ENCODE data around the gene TUFT1.

DNA sequence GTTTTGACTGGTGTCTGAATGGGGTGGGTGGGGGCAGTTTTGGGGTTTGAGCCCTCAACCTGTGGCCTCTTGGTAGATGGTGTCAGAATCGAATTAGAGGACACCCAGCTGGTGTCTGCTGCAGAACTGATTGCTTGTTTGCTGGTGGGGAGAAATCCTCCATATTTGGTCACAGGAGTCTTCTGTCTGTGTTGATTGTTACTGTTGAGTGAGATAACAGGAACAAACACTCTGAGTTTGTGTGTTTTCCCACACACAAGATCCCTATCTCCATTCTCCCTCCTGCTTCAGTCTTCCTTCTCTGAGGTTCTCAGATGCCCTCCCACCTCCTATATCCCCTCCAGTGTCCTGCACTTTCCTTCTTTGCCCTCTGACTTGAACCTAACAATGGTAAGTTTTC, 48.0 kb upstream of the TUFT1 start:
- TF ChIP-seq CTCF (IDR thresholded peaks at IDR 0.05), result no peak
- TF ChIP-seq POLR2A (IDR thresholded peaks at IDR 0.05), result no peak
- TF ChIP-seq POLR2AphosphoS5 (IDR thresholded peaks at IDR 0.05; ENCODE audit: insufficient read depth in 1 of 2, low read depth in 1 of 2), result no peak

Measured in vagina (tissue), 2 donors.